HUES6 (cell line): ENCODE data around the gene OVCH2.
"Not testable (repeated sequence)": the region's sequence is repeated elsewhere in the genome, so short reads cannot be mapped to it uniquely, and the experiment has no call there.

Source experiments
- H3K27ac ChIP-seq: 2 replicates; pipeline ENCODE4 v1.7.0; 2013; ENCODE audit warnings: low read depth, mild to moderate bottlenecking, low read length, inconsistent platforms
- H3K27me3 ChIP-seq: 2 replicates; pipeline ENCODE4 v1.6.1; 2013; ENCODE audit warnings: low read length; ENCODE audit not compliant: control insufficient read depth, insufficient read depth
- H3K36me3 ChIP-seq: 2 replicates; pipeline ENCODE4 v1.6.1; 2013; ENCODE audit warnings: low read length; ENCODE audit not compliant: control insufficient read depth, insufficient read depth
- H3K4me1 ChIP-seq: 2 replicates; pipeline ENCODE4 v1.6.1; 2013; ENCODE audit warnings: low read length; ENCODE audit not compliant: control insufficient read depth, insufficient read depth
- H3K4me3 ChIP-seq: 2 replicates; pipeline ENCODE4 v1.5.1; 2013; ENCODE audit warnings: low read depth, low read length
- H3K9ac ChIP-seq: one replicate; pipeline ENCODE4 v1.6.1; 2013; ENCODE audit warnings: mild to moderate bottlenecking, low read length
- H3K9me3 ChIP-seq: 2 replicates; pipeline ENCODE4 v1.6.1; 2013; ENCODE audit warnings: low read depth, low read length; ENCODE audit not compliant: control insufficient read depth, insufficient read depth

Gene OVCH2

GRCh38 chr11:7706377-7706776 lies at the start of gene OVCH2:
Gene OVCH2, minus strand, starts transcription at chr11:7706477. Its CDS starts 83 bp downstream, at chr11:7706394.
- H3K27me3 ChIP-seq: no peaks in the 10 kb centered on the region
- H3K36me3 ChIP-seq: no peaks in the 10 kb centered on the region
- no peak within 1 kb of the TSS for H3K4me3 ChIP-seq
- no peak within 1 kb of the TSS for H3K27ac ChIP-seq
- H3K9me3 ChIP-seq: no peaks in the 10 kb centered on the region
- no peaks in the 10 kb centered on the region for H3K4me1 ChIP-seq
- H3K9ac ChIP-seq: no peak within 1 kb of the TSS

GRCh38 chr11:7749456-7749855 lies 43.2 kb upstream of the OVCH2 start:
- Histone ChIP-seq H3K4me1 (no peaks in the 10 kb centered on the region), H3K27me3 (no peaks in the 10 kb centered on the region), H3K9me3 (no peaks in the 10 kb centered on the region), H3K9ac (no peak overlapping the region), H3K36me3 (no peaks in the 10 kb centered on the region), H3K4me3 (no peak overlapping the region), H3K27ac (no peak overlapping the region)

- H3K9me3 ChIP-seq, H3K36me3 ChIP-seq, H3K27ac ChIP-seq, H3K4me3 ChIP-seq, H3K9ac ChIP-seq, H3K27me3 ChIP-seq, H3K4me1 ChIP-seq: not testable (repeated sequence)
Observed at GRCh38 chr11:7734767-7735166, 28.5 kb upstream of the OVCH2 start.

- Histone ChIP-seq H3K27ac (no peak overlapping the region), H3K27me3 (no peaks in the 10 kb centered on the region), H3K4me1 (no peaks in the 10 kb centered on the region), H3K4me3 (no peak overlapping the region), H3K36me3 (no peaks in the 10 kb centered on the region), H3K9ac (no peak overlapping the region), H3K9me3 (no peaks in the 10 kb centered on the region)
Observed at GRCh38 chr11:7714786-7715185, 8.5 kb upstream of the OVCH2 start.

- Histone ChIP-seq H3K27ac (no peak overlapping the region), H3K9me3 (no peaks in the 10 kb centered on the region), H3K36me3 (no peaks in the 10 kb centered on the region), H3K27me3 (no peaks in the 10 kb centered on the region), H3K9ac (no peak overlapping the region), H3K4me1 (no peaks in the 10 kb centered on the region), H3K4me3 (no peak overlapping the region)
Observed at GRCh38 chr11:7703740-7704139, 2.5 kb downstream of the OVCH2 start.

- Histone ChIP-seq H3K36me3 (no peaks in the 10 kb centered on the region), H3K27me3 (no peaks in the 10 kb centered on the region), H3K4me3 (no peak overlapping the region), H3K27ac (no peak overlapping the region), H3K9me3 (no peaks in the 10 kb centered on the region), H3K9ac (no peak overlapping the region), H3K4me1 (no peaks in the 10 kb centered on the region)
Observed at GRCh38 chr11:7696424-7696823, 9.9 kb downstream of the OVCH2 start.

GRCh38 chr11:7694235-7694634 lies 12.0 kb downstream of the OVCH2 start:
- Histone ChIP-seq H3K9ac (no peak overlapping the region), H3K4me3 (no peak overlapping the region), H3K27ac (no peak overlapping the region), H3K36me3 (no peaks in the 10 kb centered on the region), H3K9me3 (no peaks in the 10 kb centered on the region), H3K27me3 (no peaks in the 10 kb centered on the region), H3K4me1 (no peaks in the 10 kb centered on the region)

GRCh38 chr11:7692426-7692825 lies 13.9 kb downstream of the OVCH2 start:
- no peak overlapping the region for H3K9ac ChIP-seq
- no peak overlapping the region for H3K27ac ChIP-seq
- H3K36me3 ChIP-seq: no peaks in the 10 kb centered on the region
- no peaks in the 10 kb centered on the region for H3K9me3 ChIP-seq
- H3K4me3 ChIP-seq: no peak overlapping the region
- no peaks in the 10 kb centered on the region for H3K27me3 ChIP-seq
- peaks cover 7% of the 10 kb centered on the region for H3K4me1 ChIP-seq

- no peak overlapping the region for H3K27ac ChIP-seq
- H3K27me3 ChIP-seq: no peaks in the 10 kb centered on the region
- H3K4me3 ChIP-seq: no peak overlapping the region
- no peak overlapping the region for H3K9ac ChIP-seq
- no peaks in the 10 kb centered on the region for H3K36me3 ChIP-seq
- H3K4me1 ChIP-seq: peaks cover 8% of the 10 kb centered on the region
- H3K9me3 ChIP-seq: no peaks in the 10 kb centered on the region
Observed at GRCh38 chr11:7691759-7692350, 14.4 kb downstream of the OVCH2 start.

- Histone ChIP-seq H3K27ac (no peak overlapping the region), H3K4me3 (no peak overlapping the region), H3K9ac (no peak overlapping the region), H3K36me3 (no peaks in the 10 kb centered on the region), H3K4me1 (peaks cover 8% of the 10 kb centered on the region), H3K9me3 (no peaks in the 10 kb centered on the region), H3K27me3 (no peaks in the 10 kb centered on the region)
Observed at GRCh38 chr11:7690648-7691047, 15.6 kb downstream of the OVCH2 start.

- H3K36me3 ChIP-seq: no peaks in the 10 kb centered on the region
- no peaks in the 10 kb centered on the region for H3K9me3 ChIP-seq
- H3K27me3 ChIP-seq: no peaks in the 10 kb centered on the region
- no peak overlapping the region for H3K4me3 ChIP-seq
- peaks cover 8% of the 10 kb centered on the region for H3K4me1 ChIP-seq
- H3K27ac ChIP-seq: no peak overlapping the region
- no peak overlapping the region for H3K9ac ChIP-seq
Observed at GRCh38 chr11:7689239-7689638, 17.0 kb downstream of the OVCH2 start.
